Vagina (tissue), 2 donors: ENCODE data around the gene PRIM2.
"Not testable (repeated sequence)": the region's sequence is repeated elsewhere in the genome, so short reads cannot be mapped to it uniquely, and the experiment has no call there.

Experiments
- CTCF ChIP-seq, 3 experiments: fragments of 450-650 bp in 2 of 3; fragments of 200-600 bp in 1 of 3; sonication (generic) in 1 of 3; IDR thresholded peaks; one replicate each; pipeline ENCODE4 v1.5.1; 2017 to 2019; ENCODE audit warnings: antibody characterized with exemption in 3 of 3, mild to moderate bottlenecking in 2 of 3, moderate library complexity in 2 of 3
- POLR2A ChIP-seq, 2 donors: fragments of 450-650 bp; IDR thresholded peaks; one replicate each; pipeline ENCODE4 v1.6.1; 2017; ENCODE audit warnings: antibody characterized with exemption in 2 of 2, mild to moderate bottlenecking in 2 of 2, moderate library complexity in 2 of 2

GRCh38 chr6:57274113-57274824 is 43.2 kb upstream of the PRIM2 start:
- TF ChIP-seq CTCF, POLR2A (IDR thresholded peaks at IDR 0.05): not testable (repeated sequence)
